ENCODE results near the gene IGSF3.
"Not testable (repeated sequence)": the region's sequence is repeated elsewhere in the genome, so short reads cannot be mapped to it uniquely, and the experiment has no call there.

IGSF3 gene

GRCh38 chr1:116657836-116658235 lies 9.7 kb downstream of the IGSF3 start:
- not testable (repeated sequence) for DNase-seq

GRCh38 chr1:116654351-116654750 lies 13.2 kb downstream of the IGSF3 start:
- no peak for DNase-seq

- DNase-seq = not testable (repeated sequence)
These were observed 14.9 kb downstream of the IGSF3 start for GRCh38 chr1:116652598-116652997.

GRCh38 chr1:116650781-116651180 lies 16.8 kb downstream of the IGSF3 start:
- DNase-seq = not testable (repeated sequence)

- DNase-seq = not testable (repeated sequence)
These were observed 18.5 kb downstream of the IGSF3 start for GRCh38 chr1:116649041-116649440.

GRCh38 chr1:116648325-116648724 lies 19.2 kb downstream of the IGSF3 start:
- not testable (repeated sequence) for DNase-seq

GRCh38 chr1:116647186-116647585 lies 20.3 kb downstream of the IGSF3 start:
- not testable (repeated sequence) for DNase-seq

- DNase-seq = not testable (repeated sequence)
These were observed 20.8 kb downstream of the IGSF3 start for GRCh38 chr1:116646673-116647170.

GRCh38 chr1:116645802-116646672 lies 21.5 kb downstream of the IGSF3 start:
- not testable (repeated sequence) for DNase-seq

- DNase-seq = not testable (repeated sequence)
These were observed 22.5 kb downstream of the IGSF3 start for GRCh38 chr1:116644993-116645392.

- DNase-seq = not testable (repeated sequence)
These were observed 23.4 kb downstream of the IGSF3 start for GRCh38 chr1:116644096-116644495.

GRCh38 chr1:116643281-116643751 lies 24.2 kb downstream of the IGSF3 start:
- not testable (repeated sequence) for DNase-seq

GRCh38 chr1:116642311-116643280 lies 24.9 kb downstream of the IGSF3 start:
- not testable (repeated sequence) for DNase-seq

- not testable (repeated sequence) for DNase-seq
These were observed 29.9 kb downstream of the IGSF3 start for GRCh38 chr1:116637583-116637982.

GRCh38 chr1:116636584-116636983 lies 30.9 kb downstream of the IGSF3 start:
- not testable (repeated sequence) for DNase-seq

- DNase-seq = not testable (repeated sequence)
These were observed 33.1 kb downstream of the IGSF3 start for GRCh38 chr1:116634386-116634785.

- DNase-seq = not testable (repeated sequence)
These were observed 35.3 kb downstream of the IGSF3 start for GRCh38 chr1:116631996-116632925.

GRCh38 chr1:116631554-116631953 lies 36.0 kb downstream of the IGSF3 start:
- not testable (repeated sequence) for DNase-seq

- not testable (repeated sequence) for DNase-seq
These were observed 37.5 kb downstream of the IGSF3 start for GRCh38 chr1:116630057-116630456.

GRCh38 chr1:116629441-116629840 lies 38.1 kb downstream of the IGSF3 start:
- not testable (repeated sequence) for DNase-seq

GRCh38 chr1:116628448-116628847 lies 39.1 kb downstream of the IGSF3 start:
- no peak for DNase-seq

GRCh38 chr1:116627357-116627756 lies 40.2 kb downstream of the IGSF3 start:
- DNase-seq = not testable (repeated sequence)

Measured in activated CD4-positive, CD25-positive, alpha-beta regulatory T cell (primary cell).